CD4-positive, alpha-beta T cell (primary cell): ENCODE measurements around the gene RUFY4. TPM values are rescaled to one million over a fixed set of nuclear protein-coding genes. Genes with fewer than 3 reads are reported as not detected.

ENCODE experiments used
- ATAC-seq: fragments of 200-7000 bp; cut with Tn5 transposase; one replicate; pipeline ENCODE4 v1.10.0; 2022; ENCODE audit warnings: mild to moderate bottlenecking; ENCODE audit not compliant: poor library complexity
- CTCF ChIA-PET: fragments of 350-600 bp; sonication (Branson Sonifier 250); formaldehyde crosslinking; loops from one replicate; lab custom pipeline; 2021; ENCODE audit warnings: antibody characterized with exemption, inconsistent platforms; lab: Charles Lee
- POLR2A ChIA-PET: fragments of 350-600 bp; sonication (Branson Sonifier 250); formaldehyde crosslinking; loops from one replicate; lab custom pipeline; 2021; ENCODE audit warnings: antibody characterized with exemption, inconsistent platforms; lab: Charles Lee
- DNase-seq, 14 experiments: peaks; one replicate each; pipeline ENCODE4 v3.0.0-alpha.2; 2013 to 2020; ENCODE audit warnings: mixed read lengths in 2 of 14
- H3K27ac ChIP-seq, 2 donors: one replicate each; pipeline versions ENCODE4 v1.5.1 to v1.7.0; 2013; ENCODE audit warnings: low read length in 2 of 2, low read depth in 1 of 2, mild to moderate bottlenecking in 1 of 2
- H3K27me3 ChIP-seq, 2 experiments: 1 replicate in 1 of 2; 2 replicates in 1 of 2; pipeline versions ENCODE4 v1.6.1 to v1.7.0; 2013; ENCODE audit warnings: low read length in 2 of 2, control low read depth in 1 of 2, mild to moderate bottlenecking in 1 of 2, moderate library complexity in 1 of 2; ENCODE audit not compliant: insufficient read depth in 2 of 2, control insufficient read depth in 1 of 2
- H3K36me3 ChIP-seq: one replicate; pipeline ENCODE4 v1.6.1; 2013; ENCODE audit warnings: low read length, control low read depth; ENCODE audit not compliant: insufficient read depth
- H3K4me1 ChIP-seq: one replicate; pipeline ENCODE4 v1.6.1; 2013; ENCODE audit warnings: low read length, control low read depth; ENCODE audit not compliant: insufficient read depth
- H3K4me3 ChIP-seq: one replicate; pipeline ENCODE4 v1.5.1; 2013; ENCODE audit warnings: mild to moderate bottlenecking, low read length, moderate library complexity
- H3K9me3 ChIP-seq, 2 experiments: 1 replicate in 1 of 2; 2 replicates in 1 of 2; pipeline versions ENCODE4 v1.6.1 to v1.7.0; 2013; ENCODE audit warnings: low read length in 2 of 2, mild to moderate bottlenecking in 2 of 2, control low read depth in 1 of 2, moderate library complexity in 1 of 2; ENCODE audit not compliant: control insufficient read depth in 1 of 2, insufficient read depth in 1 of 2
- H3K27ac Mint-ChIP-seq: one replicate; pipeline ENCODE4 v1.8.0; 2020; ENCODE audit warnings: mixed read lengths
- H3K27me3 Mint-ChIP-seq: one replicate; pipeline ENCODE4 v1.8.0; 2021; ENCODE audit warnings: mixed read lengths
- H3K36me3 Mint-ChIP-seq: one replicate; pipeline ENCODE4 v1.8.0; 2021; ENCODE audit warnings: low read depth, mixed read lengths
- H3K4me1 Mint-ChIP-seq: one replicate; pipeline ENCODE4 v1.8.0; 2021; ENCODE audit warnings: low read depth, mixed read lengths
- H3K4me3 Mint-ChIP-seq: one replicate; pipeline ENCODE4 v1.8.0; 2020; ENCODE audit warnings: mild to moderate bottlenecking, mixed read lengths
- H3K9me3 Mint-ChIP-seq: one replicate; pipeline ENCODE4 v1.8.0; 2020; ENCODE audit warnings: mixed read lengths
- CTCF ChIP-seq: fragments of 200-600 bp; IDR thresholded peaks from one replicate; pipeline ENCODE4 v1.8.0; 2022; ENCODE audit warnings: antibody characterized with exemption, mild to moderate bottlenecking
- intact Hi-C, 2 experiments: fragments of 100-400 bp; cut with DNase I in 1 of 2; cut with micrococcal nuclease in 1 of 2; formaldehyde crosslinking; loops; one replicate each; pipeline versions ENCODE4 v1.15.1 to v1.9.0; 2023 to 2025; cut with DNase I, micrococcal nuclease
- total RNA-seq, 174 experiments: library from RNA in 2 of 174; stranded (reverse) in 2 of 174; gene quantifications; one replicate each; pipeline ENCODE4 v1.2.3 and lab custom pipeline; 2021 to 2026

Gene RUFY4
- total RNA-seq, 2 experiments from 2014 or later = 0.78 to 0.85 TPM

- Histone ChIP-seq H3K4me1 (no peaks in the 10 kb centered on the region), H3K9me3 (no peaks in the 10 kb centered on the region), H3K27me3 (peaks cover 9 to 15% of the 10 kb centered on the region in 2 experiments), H3K27ac (no peak overlapping the region), H3K36me3 (no peaks in the 10 kb centered on the region), H3K4me3 (no peak overlapping the region)
- DNase-seq = no peak
- POLR2A ChIA-PET = no interaction called here
- H3K4me1 Mint-ChIP-seq = no peaks in the 10 kb centered on the region
- no peak overlapping the region for H3K27ac Mint-ChIP-seq
- no peak overlapping the region for H3K4me3 Mint-ChIP-seq
- intact Hi-C loops = no loop called here
- CTCF ChIA-PET = no interaction called here
- H3K36me3 Mint-ChIP-seq = no peaks in the 10 kb centered on the region
- peaks cover 40% of the 10 kb centered on the region for H3K27me3 Mint-ChIP-seq
- no peak for TF ChIP-seq CTCF
- H3K9me3 Mint-ChIP-seq = no peaks in the 10 kb centered on the region
- no peak for ATAC-seq
Measured at GRCh38 chr2:218138047-218138446, 69.0 kb downstream of the RUFY4 start.

Other genes with a start within 250 kb of the RUFY4 start
- gene TNS1, start 66.3 kb upstream of the RUFY4 start, total RNA-seq = under 1 TPM; 0.25 to 0.34 TPM
- gene CXCR2, start 56.8 kb downstream of the RUFY4 start, total RNA-seq = not detected
- under 1 TPM in 1 of 2 experiments, not detected in 1; 0.08 TPM for gene CXCR1, start 97.7 kb downstream of the RUFY4 start, total RNA-seq
- 100 to 1,000 TPM; 448 to 452 TPM for gene ARPC2, start 147.9 kb downstream of the RUFY4 start, total RNA-seq
- gene GPBAR1, start 191.8 kb downstream of the RUFY4 start, total RNA-seq = 1 to 10 TPM; 1.6 to 1.8 TPM
- gene AAMP, start 200.9 kb downstream of the RUFY4 start, total RNA-seq = 10 to 100 TPM; 40.2 to 42.5 TPM
- 10 to 100 TPM in 1 of 2 experiments, 1 to 10 TPM in 1; 9.2 to 10.6 TPM for gene PNKD, start 201.3 kb downstream of the RUFY4 start, total RNA-seq
- 100 to 1,000 TPM in 1 of 2 experiments, 10 to 100 TPM in 1; 99.2 to 102 TPM for gene TMBIM1, start 223.2 kb downstream of the RUFY4 start, total RNA-seq